Adrenal gland (tissue), 5 donors: ENCODE results near the gene SH3BP5L.

Source experiments
- POLR2A ChIP-seq, 2 donors: fragments of 450-650 bp; IDR thresholded peaks; one replicate each; pipeline ENCODE4 v1.6.1; 2017; ENCODE audit warnings: antibody characterized with exemption in 2 of 2, mild to moderate bottlenecking in 2 of 2, moderate library complexity in 1 of 2
- TF ChIP-seq, protein P1 (sequence below), 6 experiments: fragments of 450-650 bp in 4 of 6; fragments of 200-600 bp in 2 of 6; sonication (generic) in 1 of 6; IDR thresholded peaks; 1 replicate in 5 of 6; 2 replicates in 1 of 6; pipeline versions ENCODE4 v1.5.1 to v1.8.0; 2016 to 2021; ENCODE audit warnings: antibody characterized with exemption in 6 of 6, mild to moderate bottlenecking in 2 of 6, moderate library complexity in 1 of 6
- donor health status: DM: no; HTN: no; CAD: no.

- TF ChIP-seq POLR2A (IDR thresholded peaks at IDR 0.05), result no peak
- TF ChIP-seq, protein P1, sequence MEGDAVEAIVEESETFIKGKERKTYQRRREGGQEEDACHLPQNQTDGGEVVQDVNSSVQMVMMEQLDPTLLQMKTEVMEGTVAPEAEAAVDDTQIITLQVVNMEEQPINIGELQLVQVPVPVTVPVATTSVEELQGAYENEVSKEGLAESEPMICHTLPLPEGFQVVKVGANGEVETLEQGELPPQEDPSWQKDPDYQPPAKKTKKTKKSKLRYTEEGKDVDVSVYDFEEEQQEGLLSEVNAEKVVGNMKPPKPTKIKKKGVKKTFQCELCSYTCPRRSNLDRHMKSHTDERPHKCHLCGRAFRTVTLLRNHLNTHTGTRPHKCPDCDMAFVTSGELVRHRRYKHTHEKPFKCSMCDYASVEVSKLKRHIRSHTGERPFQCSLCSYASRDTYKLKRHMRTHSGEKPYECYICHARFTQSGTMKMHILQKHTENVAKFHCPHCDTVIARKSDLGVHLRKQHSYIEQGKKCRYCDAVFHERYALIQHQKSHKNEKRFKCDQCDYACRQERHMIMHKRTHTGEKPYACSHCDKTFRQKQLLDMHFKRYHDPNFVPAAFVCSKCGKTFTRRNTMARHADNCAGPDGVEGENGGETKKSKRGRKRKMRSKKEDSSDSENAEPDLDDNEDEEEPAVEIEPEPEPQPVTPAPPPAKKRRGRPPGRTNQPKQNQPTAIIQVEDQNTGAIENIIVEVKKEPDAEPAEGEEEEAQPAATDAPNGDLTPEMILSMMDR (IDR thresholded peaks at IDR 0.05), result no peak
Observed at GRCh38 chr1:248776991-248777390, 48.7 kb downstream of the SH3BP5L start.
